GM19397 (cell line): ENCODE data around the gene VSIG4.

ENCODE experiments used
- ATAC-seq: cut with Tn5 transposase; IDR thresholded peaks from one replicate; pipeline ENCODE4 v1.9.1; 2021; ENCODE audit warnings: mild to moderate bottlenecking, moderate library complexity; ENCODE audit not compliant: unreplicated experiment

The VSIG4 gene

DNA sequence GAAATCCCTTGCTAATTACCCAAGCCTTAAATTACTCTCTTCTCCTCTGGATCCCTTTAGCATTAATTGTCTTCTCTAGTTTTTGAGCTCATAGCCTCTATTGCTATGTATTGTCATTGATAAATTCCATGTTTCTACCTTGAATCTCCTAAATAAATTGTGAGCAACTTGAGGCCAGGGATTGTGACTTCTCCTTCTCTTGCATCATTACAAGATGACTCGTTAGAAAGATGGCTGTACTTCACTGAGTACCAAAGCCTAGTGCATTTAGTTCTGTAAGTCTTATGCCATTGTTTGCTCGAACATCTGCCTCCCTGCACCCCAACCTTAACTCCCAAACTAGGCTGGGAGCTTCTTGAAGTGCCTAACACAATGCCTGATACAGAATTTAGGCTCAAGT lies 15.3 kb downstream of the VSIG4 start:
- ATAC-seq = no peak

DNA sequence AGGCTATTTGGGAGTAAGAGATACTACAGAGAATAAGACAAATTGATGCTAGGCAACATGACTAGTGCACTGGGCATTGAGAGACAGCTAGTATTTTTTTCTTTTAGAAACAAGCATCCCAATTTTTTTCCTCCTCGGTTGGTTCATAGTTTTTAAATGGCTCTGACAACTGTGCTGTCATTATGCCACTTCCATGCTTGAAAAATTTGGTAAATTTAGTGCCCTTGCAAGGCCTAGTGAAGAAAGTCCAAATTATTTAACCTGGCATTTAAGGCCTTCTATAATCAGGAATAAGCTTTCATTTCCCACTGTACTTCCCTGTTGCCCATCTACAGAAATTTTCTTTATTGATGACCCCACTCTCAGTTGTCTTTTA lies 15.8 kb downstream of the VSIG4 start:
- ATAC-seq = no peak

DNA sequence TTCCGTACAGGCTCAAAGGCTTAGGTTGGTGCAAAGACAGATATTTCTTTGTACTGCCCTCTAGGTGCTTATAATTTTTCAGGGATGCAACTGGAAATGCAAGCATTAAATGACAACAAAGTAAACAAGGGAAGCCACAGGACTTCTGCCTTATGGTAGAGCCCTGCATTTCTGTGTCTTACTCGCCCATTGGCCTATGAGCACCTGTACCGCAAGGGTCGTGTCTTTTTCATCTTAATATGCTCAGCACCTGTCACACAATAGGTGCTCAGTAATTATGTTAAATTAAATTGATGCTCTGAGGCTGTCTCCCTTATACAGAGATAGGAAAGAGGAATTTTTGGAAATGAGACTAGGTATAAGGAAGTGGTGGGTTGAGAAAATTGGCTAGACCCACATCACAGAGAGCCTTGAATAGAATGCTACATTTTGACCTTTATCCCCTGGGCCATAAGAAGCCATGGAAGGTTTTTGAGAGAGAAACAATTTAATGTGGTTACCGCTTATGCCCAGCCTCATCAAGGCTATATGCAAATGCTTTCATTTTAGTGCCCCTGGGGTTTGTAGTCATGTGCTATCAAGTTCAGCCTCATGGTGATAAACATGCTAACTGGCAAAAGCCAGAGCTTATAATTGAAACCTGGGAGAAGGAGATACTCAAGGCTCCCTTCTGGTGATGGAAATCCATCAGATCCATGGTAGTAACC lies 16.3 kb downstream of the VSIG4 start:
- no peak for ATAC-seq

DNA sequence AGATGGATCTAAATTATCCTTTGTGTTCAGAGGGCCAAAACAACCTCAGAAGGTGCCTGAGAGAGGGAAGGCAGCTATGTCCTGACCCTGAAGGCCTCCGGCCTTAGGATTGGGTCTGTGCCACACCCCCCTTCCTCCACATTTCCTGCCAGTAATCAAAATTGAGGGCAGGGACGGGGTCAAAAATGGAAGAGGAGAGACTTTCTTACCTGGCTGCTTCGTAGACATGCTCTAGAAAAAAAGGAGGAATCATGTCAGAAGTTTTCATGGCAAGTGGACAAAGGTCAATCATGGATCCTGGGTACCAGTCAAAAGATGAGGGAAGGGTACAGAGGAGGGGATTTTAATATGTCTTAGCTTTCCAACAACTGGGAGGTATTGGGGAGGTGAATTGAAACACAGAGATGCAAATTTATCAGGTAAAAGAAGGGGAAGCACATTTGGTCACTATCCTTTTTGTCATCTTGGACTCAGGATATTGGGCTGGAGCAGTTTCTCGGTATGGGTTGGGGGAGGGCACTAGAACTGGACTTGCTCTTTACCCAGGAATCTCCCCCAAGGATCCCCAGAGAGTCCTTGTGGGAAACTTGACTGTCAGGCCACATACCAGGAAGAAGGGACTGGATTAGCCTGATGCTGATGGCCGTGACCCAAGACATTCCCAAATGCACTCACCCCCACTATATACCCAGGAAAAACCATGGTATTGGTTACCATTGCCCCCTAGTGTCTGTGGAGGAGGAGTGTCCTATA lies 17.1 kb downstream of the VSIG4 start:
- no peak for ATAC-seq

DNA sequence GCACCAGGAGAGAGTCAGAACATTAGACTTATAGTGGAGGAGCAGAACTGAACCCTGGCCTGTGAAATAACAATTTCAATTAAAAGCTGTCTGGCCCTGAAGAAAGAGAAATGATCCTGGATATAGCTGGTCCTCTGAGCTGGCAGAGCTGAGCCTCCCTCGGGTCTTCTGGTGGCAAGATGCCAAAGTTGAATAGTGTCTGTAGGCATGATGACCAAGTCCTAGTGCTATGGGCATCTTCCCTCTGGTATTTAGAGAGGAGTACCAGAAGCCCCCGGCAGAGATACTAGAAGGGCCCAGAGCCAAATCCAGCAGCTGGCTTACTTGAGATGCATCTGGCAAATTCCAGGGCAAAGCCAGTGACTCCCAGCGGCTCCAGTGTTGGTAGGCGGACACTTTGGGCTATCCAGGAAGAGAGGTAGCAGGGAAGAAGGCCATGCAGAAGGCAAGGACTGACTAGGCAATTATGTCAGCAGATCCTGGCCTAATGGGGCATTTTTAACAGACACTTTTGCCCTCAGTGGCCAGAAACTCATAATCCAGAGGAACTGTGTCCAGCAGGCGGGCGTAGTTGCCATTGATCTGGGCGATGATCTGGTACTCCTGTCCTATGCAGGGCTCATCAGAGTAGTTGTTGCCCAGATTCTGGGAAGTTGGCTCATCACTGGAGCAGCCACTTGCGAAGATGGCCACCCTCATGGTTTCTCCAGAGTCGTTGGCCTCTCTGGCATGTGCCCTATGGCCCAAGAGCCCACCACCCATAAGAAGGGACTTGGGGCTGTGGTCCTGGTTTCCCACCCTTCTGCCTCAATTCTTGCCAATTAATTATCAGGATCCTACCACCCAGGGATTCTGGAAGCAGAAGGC lies 17.9 kb downstream of the VSIG4 start:
- ATAC-seq = no peak

DNA sequence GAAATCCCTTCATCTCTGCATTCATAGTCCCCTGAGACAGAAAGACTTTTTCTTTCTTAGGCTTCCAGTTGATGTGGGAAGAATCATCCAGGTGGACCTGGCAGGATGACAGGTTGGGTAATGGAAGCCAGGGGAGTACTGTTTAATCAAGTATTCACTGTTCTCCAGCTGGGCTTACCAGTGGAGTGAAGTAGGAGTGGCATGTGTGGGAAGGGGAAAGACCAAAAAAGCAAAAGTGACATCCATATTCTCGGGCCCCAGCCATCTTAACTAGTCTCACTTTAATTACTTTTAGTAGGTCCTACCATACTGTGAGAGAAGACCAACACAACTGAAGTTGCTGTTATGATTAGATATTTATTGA lies 18.5 kb downstream of the VSIG4 start:
- ATAC-seq = no peak

DNA sequence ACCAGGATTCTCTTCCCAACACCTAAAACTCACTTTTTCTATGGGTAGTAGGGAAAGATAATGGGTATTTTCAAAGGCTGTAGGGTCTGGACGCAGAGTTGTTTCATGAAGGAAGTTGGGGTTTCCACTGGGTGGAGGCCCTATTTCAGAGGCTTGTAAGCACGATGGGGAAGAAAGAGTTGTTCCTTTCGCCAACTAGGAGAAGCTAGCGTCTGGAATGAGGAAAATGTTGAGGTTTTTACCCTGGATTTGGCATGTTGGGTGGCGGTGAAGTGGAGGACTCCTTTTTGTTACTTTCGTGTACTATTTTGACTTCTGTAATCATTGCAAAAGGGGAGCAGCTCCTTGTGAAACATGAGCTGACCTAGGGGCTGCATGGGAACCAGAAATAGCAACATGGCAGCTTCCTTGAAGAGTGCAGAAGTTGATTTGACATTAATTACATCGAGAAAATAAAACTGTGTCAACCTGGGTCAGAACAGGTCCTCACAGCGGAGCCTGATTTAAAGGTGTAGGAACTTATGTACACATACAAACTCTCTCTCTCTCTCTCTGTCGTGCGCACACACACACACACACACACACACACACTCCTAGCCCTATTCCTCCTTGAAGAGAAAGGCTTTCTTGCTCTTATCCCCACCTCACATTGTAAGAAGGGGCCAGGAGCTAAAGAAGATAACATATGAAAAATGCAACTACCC lies 19.1 kb downstream of the VSIG4 start:
- ATAC-seq = no peak

DNA sequence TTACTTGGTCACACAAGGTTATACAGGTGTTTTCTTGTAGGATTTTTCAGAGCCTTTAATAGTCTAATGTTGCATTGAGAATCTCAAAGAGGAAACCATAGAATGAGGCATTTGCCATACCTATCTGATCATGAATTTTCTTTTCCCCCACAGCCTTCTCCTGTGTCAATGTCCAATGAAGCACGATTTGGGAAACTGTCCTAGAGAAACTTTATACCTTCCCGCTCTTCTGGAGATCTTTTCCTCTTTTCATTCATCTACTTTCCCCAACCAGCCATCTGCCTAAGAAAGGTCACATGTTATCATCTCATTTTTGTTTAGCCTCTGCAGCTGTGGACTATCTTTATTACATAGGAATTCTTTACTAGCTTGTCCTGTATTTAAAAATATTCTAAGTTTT lies 19.9 kb downstream of the VSIG4 start:
- ATAC-seq = no peak

DNA sequence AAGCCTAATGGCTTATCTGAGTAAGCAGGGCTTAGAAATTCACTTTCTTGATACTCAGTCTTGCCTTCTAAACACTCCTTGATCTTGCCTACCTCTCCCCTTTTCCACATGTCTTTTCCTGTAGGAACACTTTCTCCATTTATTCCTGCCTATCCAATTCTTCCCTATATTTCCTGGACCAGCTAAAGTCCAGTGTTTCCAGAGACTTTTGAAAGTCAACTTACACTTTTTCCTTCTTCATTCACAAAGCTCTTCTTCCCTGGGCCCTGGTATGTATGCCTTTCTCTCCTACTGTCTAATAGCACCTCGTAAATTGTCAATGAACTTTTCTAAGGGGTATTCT lies 20.6 kb downstream of the VSIG4 start:
- no peak for ATAC-seq

DNA sequence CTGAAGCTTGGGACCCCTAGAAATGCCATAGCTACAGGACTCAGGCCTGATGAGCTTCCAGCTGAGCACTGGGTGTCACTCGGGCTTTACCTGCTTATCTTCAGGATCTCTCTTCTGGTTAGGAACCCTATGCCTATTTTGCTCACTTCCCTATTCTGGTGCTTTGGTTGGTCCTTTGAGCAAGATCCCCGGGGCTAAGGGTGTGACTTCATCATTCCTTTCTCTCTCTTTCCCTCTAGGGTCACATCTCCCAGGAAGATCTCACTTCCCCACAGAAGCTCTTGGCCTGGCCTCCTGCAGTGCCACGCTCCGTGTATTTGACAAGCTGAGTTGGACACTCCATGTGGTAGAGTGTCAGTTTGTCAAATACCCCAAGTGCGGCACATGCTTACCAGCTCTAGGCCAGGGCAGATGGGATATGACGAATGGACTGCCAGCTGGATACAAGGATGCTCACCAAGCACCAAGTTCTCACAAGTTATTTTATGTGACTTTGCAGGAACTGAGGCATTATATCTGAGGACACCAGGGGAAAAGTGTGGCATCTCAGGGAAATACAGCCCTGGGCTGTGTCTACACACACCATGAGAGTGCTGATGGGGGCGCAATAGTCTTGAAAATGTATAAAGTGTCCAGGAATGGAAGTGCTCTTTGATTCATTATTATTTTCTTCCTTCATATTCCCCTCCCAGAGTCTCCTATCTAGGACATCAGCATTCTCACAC lies 21.1 kb downstream of the VSIG4 start:
- ATAC-seq = no peak

DNA sequence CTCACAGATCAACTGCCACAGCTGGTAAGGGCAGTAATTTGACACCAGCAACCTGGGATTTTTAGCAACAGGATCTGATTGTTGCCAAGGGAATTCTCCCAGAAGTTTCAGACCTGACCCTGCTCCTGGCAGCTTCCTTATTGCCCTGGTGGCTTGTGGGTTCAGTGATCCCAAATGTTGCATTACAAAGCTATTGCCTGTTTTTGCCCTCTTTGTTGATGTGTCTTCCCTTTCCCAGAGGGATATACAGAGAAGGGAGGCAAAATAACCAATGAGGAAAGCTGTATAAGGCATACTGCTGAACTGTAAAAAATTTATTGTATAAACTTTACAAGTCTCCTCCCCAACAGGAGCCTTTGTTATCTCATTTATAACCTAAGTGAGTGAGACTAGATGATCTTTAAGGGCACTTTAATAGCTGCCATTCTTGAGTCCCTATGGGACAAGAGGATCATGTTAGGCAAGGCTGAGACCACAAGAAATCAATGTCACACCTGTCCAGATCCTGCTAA lies 22.2 kb downstream of the VSIG4 start:
- no peak for ATAC-seq

DNA sequence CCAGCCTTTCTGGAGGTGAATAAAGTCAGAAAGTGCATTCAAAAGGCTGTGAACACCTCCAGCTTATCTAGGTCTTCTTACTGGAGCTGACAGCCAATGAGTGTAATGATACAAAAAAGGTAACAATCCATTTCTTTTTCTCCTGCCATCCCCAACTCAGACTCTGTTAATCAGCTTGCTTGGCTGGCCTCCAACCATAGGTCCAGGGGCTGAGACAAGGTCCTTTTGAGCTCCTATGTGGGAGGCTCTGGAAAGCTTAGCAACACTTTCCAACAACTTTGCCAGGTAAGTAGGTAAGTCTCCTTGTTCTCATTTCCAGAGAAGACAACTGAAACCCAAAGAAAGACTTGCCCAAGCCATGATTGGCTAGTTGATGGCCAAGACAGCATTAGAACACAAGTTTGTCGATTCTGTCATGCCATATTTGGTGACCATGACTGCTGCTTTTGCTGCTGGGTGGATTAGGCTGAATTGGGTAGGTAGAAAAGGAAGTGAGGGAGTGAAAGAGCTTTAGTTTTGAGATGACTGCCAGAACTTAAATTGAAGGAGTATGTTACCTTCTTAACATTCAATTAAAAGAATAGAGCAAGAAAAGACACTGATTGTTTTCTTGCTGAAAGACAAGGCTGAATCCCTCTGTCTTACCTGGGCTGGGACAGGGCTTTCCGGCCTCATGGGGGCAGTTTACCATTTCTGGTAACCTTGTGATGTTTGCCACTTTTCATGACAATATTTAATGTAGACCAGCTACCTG lies 22.8 kb downstream of the VSIG4 start:
- no peak for ATAC-seq

DNA sequence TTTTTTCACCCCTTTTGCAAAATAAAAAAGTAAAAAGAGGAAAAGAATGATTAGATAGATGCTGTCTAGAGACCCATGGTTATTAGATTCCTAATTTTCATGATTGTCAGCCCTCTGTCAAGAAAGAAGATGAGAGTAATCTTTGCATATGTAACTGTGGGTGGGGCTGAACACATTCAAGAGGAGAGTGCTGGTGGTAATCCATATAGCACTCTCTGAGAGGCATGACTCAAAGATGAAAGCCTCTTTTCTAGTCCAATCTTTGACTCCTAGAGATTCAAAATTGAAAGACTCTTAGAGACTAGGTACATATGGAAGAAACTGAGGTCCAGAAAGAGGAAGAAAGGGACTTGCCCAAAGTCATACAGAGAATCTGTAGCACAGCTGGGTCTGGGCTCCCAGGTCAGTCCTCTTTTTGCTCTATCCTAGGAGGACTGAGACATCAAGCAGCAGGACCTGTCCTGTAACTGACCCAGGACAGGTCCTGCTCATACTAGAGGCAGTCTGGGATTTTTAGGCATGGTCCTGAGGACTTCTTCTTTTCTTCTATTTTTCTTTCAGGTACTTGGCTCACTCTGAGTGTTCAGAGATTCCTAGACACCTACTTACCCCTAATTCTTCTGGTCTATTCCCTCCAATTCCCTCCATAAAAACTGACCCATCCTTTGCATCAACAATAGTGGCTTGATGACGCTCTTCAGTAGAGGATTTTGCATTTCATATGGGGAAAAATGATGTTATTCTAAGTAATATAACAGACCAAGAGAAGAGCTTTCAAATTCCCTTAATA lies 23.8 kb downstream of the VSIG4 start:
- ATAC-seq = peak; percentile 28

DNA sequence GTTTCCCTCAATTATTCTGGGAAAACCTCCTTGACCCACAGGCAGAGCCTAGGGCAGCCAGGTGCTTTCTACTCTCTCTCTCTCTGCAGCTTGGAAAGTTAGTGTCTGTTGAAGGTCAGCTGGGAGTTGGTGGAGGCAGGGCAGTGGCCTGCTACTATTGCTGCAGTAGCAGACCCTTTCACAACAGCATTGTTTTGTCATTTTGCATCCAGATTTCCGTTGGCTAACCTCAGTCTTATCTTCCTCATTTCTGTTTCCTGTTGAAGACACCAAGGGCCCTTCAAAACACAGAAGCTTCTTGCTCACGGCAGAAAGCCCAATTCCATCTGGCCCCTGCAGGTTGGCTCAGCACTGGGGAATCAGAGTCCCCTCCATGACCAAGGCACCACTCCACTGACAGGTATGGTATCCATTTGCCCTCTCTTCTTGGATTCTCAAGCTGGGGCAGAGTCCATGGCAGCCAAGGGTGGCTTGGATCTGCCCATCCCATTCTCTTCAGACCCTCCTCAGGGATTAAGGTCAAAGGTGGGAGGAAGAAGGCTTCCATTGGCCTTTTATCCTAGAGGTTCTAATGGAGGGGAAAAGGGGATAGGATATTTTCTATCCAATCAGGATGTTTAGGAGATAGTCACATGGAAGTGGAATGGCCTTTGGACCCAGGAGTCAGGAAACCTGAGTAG lies 24.6 kb downstream of the VSIG4 start:
- ATAC-seq = peak; percentile 49

DNA sequence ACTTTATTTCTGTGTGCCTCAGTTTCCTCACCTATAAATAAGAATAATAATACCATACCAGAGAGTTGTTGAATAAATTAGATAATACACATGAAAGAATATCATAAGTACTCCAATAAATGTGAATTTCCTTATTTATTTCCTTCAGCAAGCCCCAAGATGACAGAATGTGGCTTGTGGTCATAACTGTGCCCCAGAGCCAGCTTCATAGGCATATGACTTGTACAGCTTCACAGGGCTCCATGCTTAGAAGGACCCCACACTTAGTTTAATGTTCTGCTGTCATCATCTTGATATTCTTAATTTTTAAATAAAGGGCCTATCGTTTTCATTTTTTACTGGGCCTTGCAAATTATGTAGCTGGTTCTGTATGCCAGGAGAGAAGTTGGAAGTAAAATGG lies 25.3 kb downstream of the VSIG4 start:
- ATAC-seq = no peak

DNA sequence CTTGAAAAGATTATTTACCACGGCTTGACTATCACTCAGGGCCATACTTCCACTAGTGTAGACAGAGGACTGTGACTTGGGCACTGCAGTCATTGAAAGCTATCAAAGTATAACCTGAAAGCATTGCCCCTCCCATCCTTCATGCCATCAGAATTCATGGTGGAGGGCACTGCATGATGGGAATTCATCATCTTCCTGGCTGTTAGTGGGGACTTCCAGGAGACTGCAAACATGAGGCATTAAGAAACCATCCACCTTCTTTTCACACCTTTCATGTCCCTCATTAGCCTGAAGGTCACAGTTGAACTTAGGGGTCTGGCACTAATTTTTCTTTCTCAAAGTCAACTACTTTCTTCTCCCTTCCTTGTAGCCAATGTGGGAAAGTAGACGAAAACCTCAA lies 25.8 kb downstream of the VSIG4 start:
- no peak for ATAC-seq

DNA sequence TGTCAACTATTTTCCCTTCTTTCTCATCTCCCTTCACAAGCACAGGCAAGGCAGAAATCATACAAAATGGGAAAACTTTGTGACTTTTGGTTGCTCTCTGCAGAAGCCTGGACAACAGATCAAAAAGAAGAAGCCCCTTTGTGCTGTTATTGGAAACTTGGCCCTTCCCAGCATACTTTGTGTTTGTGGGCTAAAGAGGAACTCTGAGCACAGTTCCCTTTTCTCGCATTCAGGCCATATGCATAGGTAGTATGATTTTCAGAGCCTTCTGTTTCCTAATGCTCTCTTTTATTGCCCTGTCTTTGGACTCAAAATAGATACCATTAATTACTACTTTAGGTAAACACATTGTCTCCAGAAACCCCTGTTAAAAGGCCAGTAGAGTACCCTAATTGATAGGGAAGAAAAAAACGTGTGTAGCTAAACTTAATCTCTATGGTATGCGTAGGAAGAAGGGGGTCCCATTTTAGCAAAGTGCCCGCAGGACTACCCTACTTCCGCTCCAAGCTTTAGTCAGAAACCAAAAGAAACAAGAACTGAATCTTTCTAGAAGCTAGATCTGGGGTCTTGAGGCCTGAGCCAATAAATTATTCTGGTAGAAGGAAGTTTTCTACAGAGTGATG lies 26.6 kb downstream of the VSIG4 start:
- no peak for ATAC-seq

DNA sequence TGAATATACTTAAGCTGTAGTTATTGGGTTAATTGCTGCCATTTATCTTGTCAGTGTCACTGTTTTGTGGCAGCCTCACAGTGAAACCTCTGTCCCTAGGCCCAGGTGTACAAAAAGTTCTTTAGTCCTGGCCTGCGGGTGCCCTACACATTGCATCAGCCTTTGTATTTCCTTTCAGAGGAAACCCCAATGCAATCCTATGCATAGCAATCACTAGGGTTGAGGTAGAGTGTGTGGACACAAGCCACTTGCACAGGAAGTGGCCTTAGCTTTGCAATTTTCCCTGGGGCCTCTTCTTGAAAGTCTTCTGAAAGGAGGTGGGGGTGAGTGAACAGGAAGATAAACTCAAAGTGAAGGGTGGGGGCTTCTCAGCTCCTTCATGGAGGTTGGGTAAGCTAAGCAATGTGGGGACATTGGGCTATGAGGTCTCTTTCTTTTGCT lies 27.8 kb downstream of the VSIG4 start:
- ATAC-seq = no peak
